Caco-2 (cell line): ENCODE results near the gene PGAM2. TPM values are rescaled to one million over a fixed set of nuclear protein-coding genes. Genes with fewer than 3 reads are reported as not detected.

Source experiments
- BruUV-seq: library from RNA; stranded (reverse); fragments of 400-500 nt; replicated peaks from 2 replicates; lab custom pipeline; 2021; lab: Mats Ljungman, UMichigan
- CTCF ChIA-PET: fragments of 300-600 bp; sonication (Branson Sonifier 250); formaldehyde crosslinking; loops from one replicate; lab custom pipeline; 2022; ENCODE audit warnings: antibody characterized with exemption; lab: Charles Lee
- POLR2A ChIA-PET: fragments of 300-600 bp; sonication (Branson Sonifier 250); formaldehyde crosslinking; loops from one replicate; lab custom pipeline; 2022; ENCODE audit warnings: antibody characterized with exemption; lab: Charles Lee
- DNase-seq, 2 experiments: peaks; one replicate each; pipeline versions ENCODE4 v3.0.0 to v3.0.0-alpha.2; 2020 to 2022
- H3K27me3 ChIP-seq: replicated peaks from 2 replicates; pipeline ENCODE4 v1.6.0; 2011; ENCODE audit warnings: low read length; ENCODE audit not compliant: control insufficient read depth, insufficient read depth
- H3K36me3 ChIP-seq: 2 replicates; pipeline ENCODE4 v1.5.1; 2011; ENCODE audit warnings: low read length; ENCODE audit not compliant: control insufficient read depth, insufficient read depth
- H3K4me1 ChIP-seq: fragments of 250-450 bp; sonication (Bioruptor Pico); 2 replicates; pipeline ENCODE4 v1.5.1; 2020; ENCODE audit warnings: mild to moderate bottlenecking
- H3K4me3 ChIP-seq: 2 replicates; pipeline ENCODE4 v1.5.1; 2011; ENCODE audit warnings: low read depth, mild to moderate bottlenecking, control low read depth, low read length
- H3K9me3 ChIP-seq: fragments of 250-450 bp; sonication (Bioruptor Pico); 2 replicates; pipeline ENCODE4 v1.5.1; 2020; ENCODE audit warnings: mild to moderate bottlenecking, moderate library complexity
- H3K27ac Mint-ChIP-seq: one replicate; pipeline ENCODE4 v1.8.0; 2022; ENCODE audit warnings: mixed read lengths; ENCODE audit not compliant: unreplicated experiment
- H3K27me3 Mint-ChIP-seq: one replicate; pipeline ENCODE4 v1.8.0; 2022; ENCODE audit warnings: mixed read lengths; ENCODE audit not compliant: insufficient read depth, unreplicated experiment
- H3K36me3 Mint-ChIP-seq: one replicate; pipeline ENCODE4 v1.8.0; 2022; ENCODE audit warnings: mild to moderate bottlenecking, mixed read lengths; ENCODE audit not compliant: insufficient read depth, unreplicated experiment
- H3K4me1 Mint-ChIP-seq: one replicate; pipeline ENCODE4 v1.8.0; 2022; ENCODE audit warnings: low read depth, mixed read lengths; ENCODE audit not compliant: unreplicated experiment
- H3K4me3 Mint-ChIP-seq: one replicate; pipeline ENCODE4 v1.8.0; 2022; ENCODE audit warnings: mild to moderate bottlenecking, moderate library complexity, mixed read lengths; ENCODE audit not compliant: unreplicated experiment
- H3K9me3 Mint-ChIP-seq: one replicate; pipeline ENCODE4 v1.8.0; 2022; ENCODE audit warnings: mixed read lengths; ENCODE audit not compliant: unreplicated experiment
- CTCF ChIP-seq, 2 experiments: fragments of 200-600 bp in 1 of 2; IDR thresholded peaks; 1 replicate in 1 of 2; 2 replicates in 1 of 2; pipeline versions ENCODE4 v1.5.1 to v1.8.0; 2011 to 2022; ENCODE audit warnings: antibody characterized with exemption in 1 of 2, control low read depth in 1 of 2, inconsistent platforms in 1 of 2, low read depth in 1 of 2, low read length in 1 of 2, mild to moderate bottlenecking in 1 of 2, moderate library complexity in 1 of 2; ENCODE audit not compliant: insufficient read depth in 1 of 2, severe bottlenecking in 1 of 2, unreplicated experiment in 1 of 2
- intact Hi-C: fragments of 100-400 bp; cut with micrococcal nuclease; formaldehyde crosslinking; loops from one replicate; pipeline ENCODE4 v1.10.0; 2022; ENCODE audit not compliant: unreplicated experiment
- total RNA-seq: library from RNA; stranded (reverse); gene quantifications from 2 replicates; pipeline ENCODE4 v1.2.3, GENCODE V29; 2022

Gene PGAM2
- total RNA-seq, 1 experiment from 2014 or later: not detected

- no peaks in the 10 kb centered on the region for H3K27me3 Mint-ChIP-seq
- Histone ChIP-seq H3K36me3 (peaks cover 4% of the 10 kb centered on the region), H3K9me3 (no peaks in the 10 kb centered on the region)
These were observed 6.6 kb downstream of the PGAM2 start for GRCh38 chr7:44058759-44059218.

GRCh38 chr7:44057849-44058758 is 7.3 kb downstream of the PGAM2 start:
- H3K27ac Mint-ChIP-seq: no peak overlapping the region
- Histone ChIP-seq H3K9me3 (no peaks in the 10 kb centered on the region), H3K36me3 (peaks cover 4% of the 10 kb centered on the region), H3K4me3 (no peak overlapping the region), H3K4me1 (no peaks in the 10 kb centered on the region), H3K27me3 (no peaks in the 10 kb centered on the region)
- H3K27me3 Mint-ChIP-seq: no peaks in the 10 kb centered on the region
- H3K4me1 Mint-ChIP-seq: no peaks in the 10 kb centered on the region
- no peak for TF ChIP-seq CTCF (IDR thresholded peaks at IDR 0.05; ENCODE audit: insufficient read depth in 1 of 2, low read depth in 1 of 2, low read length in 1 of 2, severe bottlenecking in 1 of 2, unreplicated experiment in 1 of 2)
- H3K4me3 Mint-ChIP-seq: no peak overlapping the region
- H3K36me3 Mint-ChIP-seq: peaks cover 50% of the 10 kb centered on the region
- no peaks in the 10 kb centered on the region for H3K9me3 Mint-ChIP-seq
- POLR2A ChIA-PET: no interaction called here
- no TSS peak for BruUV-seq
- CTCF ChIA-PET: interaction anchor here (0.5 kb wide), 1 partner anchor 14 kb away, joined by 3 read pairs; the partner anchor contains the start of gene DBNL
- peak in 1 of 2 experiments; percentile 23 for DNase-seq
- intact Hi-C loops: no loop called here

More at GRCh38 chr7:44058759-44059218, 6.6 kb downstream of the PGAM2 start:
- DNase-seq: no peak
- peaks cover 48% of the 10 kb centered on the region for H3K36me3 Mint-ChIP-seq
- no peaks in the 10 kb centered on the region for H3K27me3 ChIP-seq
- no peak overlapping the region for H3K4me3 ChIP-seq
- TF ChIP-seq CTCF (IDR thresholded peaks at IDR 0.05; ENCODE audit: insufficient read depth in 1 of 2, low read depth in 1 of 2, low read length in 1 of 2, severe bottlenecking in 1 of 2, unreplicated experiment in 1 of 2): no peak
- H3K4me3 Mint-ChIP-seq: no peak overlapping the region
- no TSS peak for BruUV-seq
- POLR2A ChIA-PET: no interaction called here
- CTCF ChIA-PET: no interaction called here
- no peaks in the 10 kb centered on the region for H3K4me1 Mint-ChIP-seq
- no peaks in the 10 kb centered on the region for H3K4me1 ChIP-seq
- no peaks in the 10 kb centered on the region for H3K9me3 Mint-ChIP-seq
- intact Hi-C loops: no loop called here
- no peak overlapping the region for H3K27ac Mint-ChIP-seq

GRCh38 chr7:44057181-44057848 is 8.1 kb downstream of the PGAM2 start:
- peak in 1 of 2 experiments; percentile 18 for DNase-seq
- Mint-ChIP-seq H3K36me3 (peaks cover 52% of the 10 kb centered on the region), H3K4me1 (no peaks in the 10 kb centered on the region), H3K27ac (no peak overlapping the region), H3K27me3 (no peaks in the 10 kb centered on the region), H3K9me3 (no peaks in the 10 kb centered on the region), H3K4me3 (no peak overlapping the region)
- no TSS peak for BruUV-seq
- TF ChIP-seq CTCF (IDR thresholded peaks at IDR 0.05; ENCODE audit: insufficient read depth in 1 of 2, low read depth in 1 of 2, low read length in 1 of 2, severe bottlenecking in 1 of 2, unreplicated experiment in 1 of 2): no peak
- Histone ChIP-seq H3K4me1 (no peaks in the 10 kb centered on the region), H3K9me3 (no peaks in the 10 kb centered on the region), H3K4me3 (no peak overlapping the region), H3K36me3 (peaks cover 4% of the 10 kb centered on the region), H3K27me3 (no peaks in the 10 kb centered on the region)
- ChIA-PET CTCF (interaction anchor here (0.5 kb wide), 1 partner anchor 13 kb away, joined by 3 read pairs; the partner anchor contains the start of gene DBNL), POLR2A (no interaction called here)
- intact Hi-C loops: no loop called here
